ENCODE results near the gene EPHB2.

EPHB2 gene

GRCh38 chr1:22708777-22709176 is 1.9 kb upstream of the EPHB2 start:
- TF ChIP-seq CTCF (IDR thresholded peaks at IDR 0.05; ENCODE audit: poor library complexity, severe bottlenecking) = no peak
- H3K27me3 ChIP-seq (ENCODE audit: insufficient read depth, poor library complexity, severe bottlenecking) = no peaks in the 10 kb centered on the region
- H3K36me3 ChIP-seq (ENCODE audit: low read depth) = no peaks in the 10 kb centered on the region
- no peaks in the 10 kb centered on the region for H3K9me3 ChIP-seq (ENCODE audit: severe bottlenecking)
- ATAC-seq (ENCODE audit: low read depth) = no peak
- H3K4me1 ChIP-seq (ENCODE audit: insufficient read depth, poor library complexity, severe bottlenecking) = peaks cover 12% of the 10 kb centered on the region
- no peak overlapping the region for H3K27ac ChIP-seq (ENCODE audit: poor library complexity, severe bottlenecking)
- no peak for DNase-seq (ENCODE audit: low spot score)
- no peak overlapping the region for H3K4me3 ChIP-seq (ENCODE audit: severe bottlenecking)

- Histone ChIP-seq H3K9me3 (ENCODE audit: severe bottlenecking) (no peaks in the 10 kb centered on the region), H3K4me1 (ENCODE audit: insufficient read depth, poor library complexity, severe bottlenecking) (peaks cover 12% of the 10 kb centered on the region), H3K4me3 (ENCODE audit: severe bottlenecking) (no peak overlapping the region), H3K36me3 (ENCODE audit: low read depth) (no peaks in the 10 kb centered on the region), H3K27me3 (ENCODE audit: insufficient read depth, poor library complexity, severe bottlenecking) (no peaks in the 10 kb centered on the region), H3K27ac (ENCODE audit: poor library complexity, severe bottlenecking) (no peak overlapping the region)
- peak; percentile 9 for TF ChIP-seq CTCF (IDR thresholded peaks at IDR 0.05; ENCODE audit: poor library complexity, severe bottlenecking)
- no peak for ATAC-seq (ENCODE audit: low read depth)
- DNase-seq (ENCODE audit: low spot score) = no peak
Measured at GRCh38 chr1:22709227-22709626, 1.4 kb upstream of the EPHB2 start.

- DNase-seq (ENCODE audit: low spot score) (no peak), ATAC-seq (ENCODE audit: low read depth) (peak; percentile 27; the same call in 2 of the 3 replicates)
- Histone ChIP-seq H3K4me1 (ENCODE audit: insufficient read depth, poor library complexity, severe bottlenecking) (peaks cover 6% of the 10 kb centered on the region), H3K27me3 (ENCODE audit: insufficient read depth, poor library complexity, severe bottlenecking) (no peaks in the 10 kb centered on the region), H3K4me3 (ENCODE audit: severe bottlenecking) (peak overlapping the region; percentile 60), H3K36me3 (ENCODE audit: low read depth) (no peaks in the 10 kb centered on the region), H3K9me3 (ENCODE audit: severe bottlenecking) (no peaks in the 10 kb centered on the region), H3K27ac (ENCODE audit: poor library complexity, severe bottlenecking) (peak overlapping the region; percentile 47)
- no peak for TF ChIP-seq CTCF (IDR thresholded peaks at IDR 0.05; ENCODE audit: poor library complexity, severe bottlenecking)
Measured at GRCh38 chr1:22709891-22710700, 543 bp upstream of the EPHB2 start.

- peak overlapping the region; percentile 60 for H3K4me3 ChIP-seq (ENCODE audit: severe bottlenecking)
- no peaks in the 10 kb centered on the region for H3K27me3 ChIP-seq (ENCODE audit: insufficient read depth, poor library complexity, severe bottlenecking)
- peaks cover 6% of the 10 kb centered on the region for H3K4me1 ChIP-seq (ENCODE audit: insufficient read depth, poor library complexity, severe bottlenecking)
- DNase-seq (ENCODE audit: low spot score) (no peak), ATAC-seq (ENCODE audit: low read depth) (peak; percentile 41; the same call in 2 of the 3 replicates)
- TF ChIP-seq CTCF (IDR thresholded peaks at IDR 0.05; ENCODE audit: poor library complexity, severe bottlenecking) = no peak
- H3K36me3 ChIP-seq (ENCODE audit: low read depth) = no peaks in the 10 kb centered on the region
- H3K9me3 ChIP-seq (ENCODE audit: severe bottlenecking) = no peaks in the 10 kb centered on the region
- peak overlapping the region; percentile 47 for H3K27ac ChIP-seq (ENCODE audit: poor library complexity, severe bottlenecking)
Measured at GRCh38 chr1:22711071-22711470, 432 bp downstream of the EPHB2 start.
